Measurements from ENCODE around the gene BTBD16. TPM values are rescaled to one million over a fixed set of nuclear protein-coding genes. Genes with fewer than 3 reads are reported as not detected.

The BTBD16 gene
- total and polyA plus RNA-seq, 10 of the 15 experiments (the other 5 are each of a cell fraction or from before 2014, with no cell fraction given) = 0.11 TPM; not detected in 9

- FAIRE-seq = no peak
- H3K36me3 ChIP-seq (ENCODE audit: control insufficient read depth in 2 of 2, insufficient read depth in 2 of 2, low read length in 1 of 2) = no peaks in the 10 kb centered on the region
- ChIA-PET CTCF (interaction anchor here (0.9 to 1.4 kb wide), 6 partner anchors 27 to 178 kb away, joined by 3 to 5 read pairs (median 3); no protein-coding TSS in a partner anchor), RAD21 (ENCODE audit: unreplicated experiment) (interaction anchor here (1.3 kb wide), 1 partner anchor 47 kb away, joined by 4 read pairs; no protein-coding TSS in a partner anchor), POLR2A (no interaction called here), SMC1A (ENCODE audit: uncharacterized antibody, unreplicated experiment) (interaction anchor here (1.4 kb wide), 1 partner anchor 12 kb away, joined by 3 read pairs; no protein-coding TSS in a partner anchor)
- 38% methylated on average over 2 of the region's 2 CpGs for WGBS (ENCODE audit: insufficient coverage, insufficient replicate concordance, low lambda C conversion rate, missing lambda C conversion rate)
- in situ Hi-C loops (cut with MboI) = no loop called here
- no peak overlapping the region for H3K4me2 ChIP-seq (ENCODE audit: control insufficient read depth, insufficient read depth)
- H3K27ac ChIP-seq (ENCODE audit: control insufficient read depth, insufficient read depth) = no peak overlapping the region
- H3K9ac ChIP-seq (ENCODE audit: control insufficient read depth, insufficient read depth, low read length) = no peak overlapping the region
- no peaks in the 10 kb centered on the region for H3K9me3 ChIP-seq (replicated peaks; ENCODE audit: control insufficient read depth, insufficient read depth, low read length)
- H3K4me3 ChIP-seq = no peak overlapping the region
- intact Hi-C loops (cut with micrococcal nuclease; ENCODE audit: unreplicated experiment) = no loop called here
- H4K20me1 ChIP-seq (ENCODE audit: control insufficient read depth, insufficient read depth) = no peaks in the 10 kb centered on the region
- no peaks in the 10 kb centered on the region for H3K27me3 ChIP-seq (replicated peaks in 1 of 2; ENCODE audit: control insufficient read depth in 2 of 2, insufficient read depth in 2 of 2, low read length in 1 of 2)
- no peak for ATAC-seq
- H2AFZ ChIP-seq (ENCODE audit: control insufficient read depth, low read depth, low read length) = no peak overlapping the region
- no TSS peak for BruUV-seq (replicated peaks)
- DNase-seq (ENCODE audit: low read depth, low spot score) = no peak
- TF ChIP-seq GABPA (IDR thresholded peaks at IDR 0.05; ENCODE audit: low read depth) (no peak), ZNF217 (IDR thresholded peaks at IDR 0.05) (no peak)
- no peaks in the 10 kb centered on the region for H3K4me1 ChIP-seq (ENCODE audit: control insufficient read depth, insufficient read depth, low read length)
- H3K79me2 ChIP-seq (ENCODE audit: control insufficient read depth, insufficient read depth, low read length) = no peaks in the 10 kb centered on the region
Observed at GRCh38 chr10:122387572-122387971, 116.5 kb downstream of the BTBD16 start.

Small RNA genes within 50 kb of the gene (small RNA-seq; reads per million reads assigned to genes)
- gene RNU6-728P = not detected

Other genes with a start within 250 kb of the BTBD16 start
- 0.23 and 0.33 TPM in 2 replicates for gene PLEKHA1, start 103.4 kb downstream of the BTBD16 start, total RNA-seq (2014; rRNA removed)
- 0.31 and 0.37 TPM in 2 replicates for gene PLEKHA1, start 103.4 kb downstream of the BTBD16 start, total RNA-seq (2014; rRNA removed; fragmentation: Illumina TruSeq; extraction: Trizol)
- gene PLEKHA1, start 103.4 kb downstream of the BTBD16 start, total RNA-seq (2021) = 0.43 and 0.64 TPM in 2 replicates
- gene PLEKHA1, start 103.4 kb downstream of the BTBD16 start, polyA plus RNA-seq (2011; rRNA removed) = 6.0 and 8.9 TPM in 2 replicates
- 0.50 and 0.60 TPM in 2 replicates for gene PLEKHA1, start 103.4 kb downstream of the BTBD16 start, polyA plus RNA-seq (2014; fragmentation: Illumina TruSeq; extraction: Trizol)
- under 1 TPM; 0.15 to 0.19 TPM for gene PLEKHA1, start 103.4 kb downstream of the BTBD16 start, polyA plus RNA-seq (2014; fragmentation: Nextera tagmentation; extraction: Ambion mirVana)
- 0.25 and 0.33 TPM in 2 replicates for gene PLEKHA1, start 103.4 kb downstream of the BTBD16 start, polyA plus RNA-seq (2014; rRNA removed)
- under 1 TPM; 0.25 to 0.35 TPM for gene PLEKHA1, start 103.4 kb downstream of the BTBD16 start, polyA plus RNA-seq (2016; fragmentation: Nextera tagmentation; extraction: Ambion mirVana)
- gene ARMS2, start 183.4 kb downstream of the BTBD16 start, total RNA-seq (2014; rRNA removed) = not detected in 2 replicates
- not detected in 2 replicates for gene ARMS2, start 183.4 kb downstream of the BTBD16 start, total RNA-seq (2014; rRNA removed; fragmentation: Illumina TruSeq; extraction: Trizol)
- gene ARMS2, start 183.4 kb downstream of the BTBD16 start, total RNA-seq (2021) = not detected in 2 replicates
- not detected in 2 replicates for gene ARMS2, start 183.4 kb downstream of the BTBD16 start, polyA plus RNA-seq (2011; rRNA removed)
- gene ARMS2, start 183.4 kb downstream of the BTBD16 start, polyA plus RNA-seq (2014; fragmentation: Illumina TruSeq; extraction: Trizol) = not detected in 2 replicates
- gene ARMS2, start 183.4 kb downstream of the BTBD16 start, polyA plus RNA-seq (2014; fragmentation: Nextera tagmentation; extraction: Ambion mirVana) = not detected
- gene ARMS2, start 183.4 kb downstream of the BTBD16 start, polyA plus RNA-seq (2014; rRNA removed) = not detected in 2 replicates
- not detected for gene ARMS2, start 183.4 kb downstream of the BTBD16 start, polyA plus RNA-seq (2016; fragmentation: Nextera tagmentation; extraction: Ambion mirVana)
- not detected in 2 replicates for gene HTRA1, start 190.3 kb downstream of the BTBD16 start, total RNA-seq (2014; rRNA removed)
- not detected in 2 replicates for gene HTRA1, start 190.3 kb downstream of the BTBD16 start, total RNA-seq (2014; rRNA removed; fragmentation: Illumina TruSeq; extraction: Trizol)
- gene HTRA1, start 190.3 kb downstream of the BTBD16 start, total RNA-seq (2021) = 0.11 TPM in 1 of 2 replicates, not detected in the other
- not detected in 2 replicates for gene HTRA1, start 190.3 kb downstream of the BTBD16 start, polyA plus RNA-seq (2011; rRNA removed)
- gene HTRA1, start 190.3 kb downstream of the BTBD16 start, polyA plus RNA-seq (2014; fragmentation: Illumina TruSeq; extraction: Trizol) = not detected in 2 replicates
- gene HTRA1, start 190.3 kb downstream of the BTBD16 start, polyA plus RNA-seq (2014; fragmentation: Nextera tagmentation; extraction: Ambion mirVana) = not detected
- gene HTRA1, start 190.3 kb downstream of the BTBD16 start, polyA plus RNA-seq (2014; rRNA removed) = not detected in 2 replicates
- gene HTRA1, start 190.3 kb downstream of the BTBD16 start, polyA plus RNA-seq (2016; fragmentation: Nextera tagmentation; extraction: Ambion mirVana) = under 1 TPM in 1 of 2 experiments, not detected in 1; 0.13 TPM